Colon (tissue), 2 donors: ENCODE data around the gene PRPF40A.
"Not testable (repeated sequence)": the region's sequence is repeated elsewhere in the genome, so short reads cannot be mapped to it uniquely, and the experiment has no call there.

Experiments
- FAIRE-seq: peaks from 2 replicates; lab custom pipeline; 2012; peaks lifted over from hg19 to GRCh38; lab: Jason Lieb, UNC
- donor health status: control.
- donor health status: control.

The PRPF40A gene

DNA sequence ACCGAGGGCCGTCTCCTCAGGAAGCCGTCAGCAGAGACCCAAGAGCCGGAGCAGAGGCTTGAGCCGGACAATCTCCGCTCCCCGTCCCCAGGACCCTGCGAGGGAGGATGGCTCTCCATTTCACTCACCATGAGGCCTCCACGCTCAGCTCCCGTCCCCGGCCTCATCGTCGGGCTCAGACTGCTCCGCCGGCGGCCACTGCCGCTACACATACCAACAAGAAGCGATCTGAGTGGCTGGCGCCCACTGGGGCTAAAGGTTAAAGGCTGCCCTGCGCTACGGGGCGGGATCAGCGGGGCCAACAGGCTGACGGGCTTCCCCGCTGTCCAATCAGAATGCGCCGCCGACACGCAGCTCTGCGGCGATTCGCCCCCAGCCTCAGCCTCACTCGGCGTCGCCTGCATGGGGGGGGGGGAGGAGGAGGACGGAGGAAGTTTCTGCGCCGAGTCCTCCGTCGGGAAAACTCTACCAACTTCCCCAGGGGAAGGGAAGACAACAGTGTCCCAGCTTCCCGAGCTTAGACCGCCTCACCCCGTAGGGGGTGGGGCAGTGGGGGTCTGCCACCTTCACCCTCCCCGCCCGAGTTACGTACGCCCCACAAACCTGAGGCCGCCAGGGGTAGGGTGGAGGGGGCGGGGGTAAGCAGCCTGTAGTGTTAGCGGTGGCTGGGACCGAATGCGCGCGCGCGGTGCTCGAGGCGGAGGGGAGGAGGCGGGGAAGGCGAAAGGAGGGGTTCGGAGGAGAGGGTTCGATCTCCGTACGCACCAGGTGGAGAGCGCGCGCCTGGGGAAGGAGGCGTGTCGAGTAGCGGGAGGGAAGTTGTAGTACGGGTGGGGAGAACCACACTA is at the start of gene PRPF40A:
Gene PRPF40A, minus strand, starts transcription at position 234 of the 848 bp plus-strand sequence. Its CDS starts 22 bp downstream, at position 212.
- no peak for FAIRE-seq

DNA sequence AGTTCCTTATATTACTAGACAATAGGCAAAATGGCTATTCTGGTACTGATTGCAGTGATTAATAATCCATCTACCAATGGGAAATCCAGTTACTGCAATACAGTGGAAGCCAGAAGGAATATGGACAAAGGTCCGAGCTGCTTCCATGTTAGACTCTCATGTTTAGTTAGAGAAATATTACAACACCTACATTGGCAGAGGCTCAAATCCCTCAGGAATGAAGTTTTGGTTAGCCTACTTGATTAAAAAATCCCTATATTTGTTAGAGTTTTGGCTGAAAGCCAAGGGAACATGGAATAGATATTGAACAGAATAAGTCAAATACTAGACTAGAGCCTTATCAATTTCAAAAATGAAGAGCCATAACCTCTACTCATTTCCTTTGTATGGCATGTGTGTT is 49.7 kb upstream of the PRPF40A start:
- no peak for FAIRE-seq

DNA sequence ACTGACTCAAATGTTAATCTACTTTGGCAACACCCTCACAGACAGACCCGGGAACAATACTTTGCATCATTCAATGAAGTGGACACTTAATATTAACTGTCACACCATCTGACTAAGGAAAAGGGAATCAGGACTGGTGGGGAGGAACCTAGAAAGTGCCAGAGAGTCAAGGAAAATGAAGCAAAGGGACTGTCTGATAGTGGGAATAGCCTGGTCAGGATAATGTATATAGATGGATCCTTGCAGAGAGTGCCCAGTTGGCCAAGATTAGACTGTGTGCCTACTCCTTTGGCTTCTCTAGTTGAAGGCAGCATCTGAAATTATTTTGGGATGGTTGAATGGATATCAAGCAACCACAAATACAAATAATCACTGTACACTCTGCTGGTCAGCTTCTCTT is 46.4 kb upstream of the PRPF40A start:
- no peak for FAIRE-seq

DNA sequence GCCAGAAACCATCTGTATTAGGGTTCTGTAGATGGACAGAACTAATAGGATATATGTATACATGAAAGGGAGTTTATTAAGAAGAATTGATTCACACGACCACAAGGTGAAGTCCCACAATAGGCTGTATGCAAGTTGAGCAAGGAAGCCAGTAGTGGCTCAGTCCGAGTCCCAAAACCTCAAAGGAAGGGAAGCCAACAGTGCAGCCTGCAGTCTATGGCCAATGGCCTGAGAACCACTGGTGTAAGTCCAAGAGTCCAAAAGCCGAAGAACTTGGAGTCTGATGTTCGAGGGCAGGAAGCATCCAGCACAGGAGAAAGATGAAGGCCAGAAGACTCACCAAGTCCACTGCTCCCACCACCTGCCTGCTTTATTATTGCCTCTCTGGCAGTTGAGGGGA is 45.9 kb upstream of the PRPF40A start:
- FAIRE-seq = not testable (repeated sequence)

DNA sequence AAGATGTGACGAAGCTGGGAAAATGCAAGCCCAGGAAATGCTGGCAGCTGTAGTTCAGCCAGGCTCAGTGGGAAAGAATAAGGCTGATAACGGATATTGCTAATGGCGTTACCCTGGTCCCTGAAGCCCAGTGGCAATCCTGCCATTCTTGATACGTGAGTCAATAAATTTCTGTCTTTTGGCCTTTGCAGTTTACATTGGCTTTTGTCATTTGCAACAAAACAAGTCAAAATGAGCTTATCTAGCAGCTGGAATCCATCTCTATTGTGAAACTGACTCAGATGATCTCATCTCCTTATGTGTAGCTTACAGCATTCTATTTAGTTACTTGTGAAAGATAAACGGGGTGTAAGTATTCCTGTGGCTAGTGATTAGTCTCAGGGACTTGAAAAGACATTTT is 44.9 kb upstream of the PRPF40A start:
- FAIRE-seq = no peak

DNA sequence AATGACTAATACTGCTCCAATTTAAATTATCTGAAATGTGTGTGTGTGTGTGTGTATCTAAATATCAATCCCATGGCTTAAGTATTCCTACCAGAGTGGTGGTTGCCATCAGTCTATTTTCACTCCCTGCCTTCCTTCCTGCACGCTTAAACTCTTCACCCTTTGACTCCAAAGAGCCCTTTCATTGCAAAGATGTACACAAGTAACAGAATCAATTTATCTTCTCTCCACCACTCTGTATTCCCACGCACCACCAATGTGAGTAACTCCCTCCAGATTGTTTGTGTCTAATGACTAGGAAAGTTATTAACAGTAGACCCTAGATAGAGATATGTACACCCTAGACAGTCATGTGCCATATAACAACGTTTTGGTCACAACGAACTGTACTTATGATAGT is 44.0 kb upstream of the PRPF40A start:
- FAIRE-seq = no peak

DNA sequence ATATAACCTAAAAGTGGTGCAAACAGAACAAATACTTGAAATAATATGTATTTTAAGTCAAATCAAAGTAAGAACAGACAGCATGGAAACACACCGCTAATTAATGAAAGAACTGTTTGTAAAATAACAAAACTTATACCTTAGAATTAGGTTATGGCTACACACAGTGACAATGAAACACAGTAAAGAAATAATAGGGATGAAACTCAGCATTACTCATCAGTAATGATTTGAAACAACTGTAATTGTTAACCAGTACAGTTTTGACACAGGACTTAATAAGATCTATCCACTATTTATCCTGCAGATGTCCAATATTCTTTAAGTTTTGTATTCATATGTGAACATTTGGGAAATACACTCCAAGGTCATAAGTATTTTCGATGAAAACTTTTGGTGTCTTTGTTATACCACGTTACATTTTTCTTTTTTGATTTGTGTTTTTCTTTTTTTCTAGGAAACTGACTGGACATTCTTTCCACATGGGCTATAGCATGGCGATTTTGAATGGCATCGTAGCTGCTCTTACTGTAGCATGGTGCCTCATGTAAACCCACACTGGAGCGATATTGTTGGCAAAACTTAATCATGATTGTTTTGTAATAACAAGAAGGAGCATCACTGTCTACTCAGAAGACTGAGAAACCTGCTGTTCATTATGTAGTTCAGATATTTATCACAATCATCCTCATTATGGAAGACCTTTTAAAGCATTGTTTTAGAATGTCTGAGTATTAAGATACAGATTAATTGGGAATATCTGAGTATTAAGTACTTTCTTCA is 42.2 kb upstream of the PRPF40A start:
- FAIRE-seq = no peak

DNA sequence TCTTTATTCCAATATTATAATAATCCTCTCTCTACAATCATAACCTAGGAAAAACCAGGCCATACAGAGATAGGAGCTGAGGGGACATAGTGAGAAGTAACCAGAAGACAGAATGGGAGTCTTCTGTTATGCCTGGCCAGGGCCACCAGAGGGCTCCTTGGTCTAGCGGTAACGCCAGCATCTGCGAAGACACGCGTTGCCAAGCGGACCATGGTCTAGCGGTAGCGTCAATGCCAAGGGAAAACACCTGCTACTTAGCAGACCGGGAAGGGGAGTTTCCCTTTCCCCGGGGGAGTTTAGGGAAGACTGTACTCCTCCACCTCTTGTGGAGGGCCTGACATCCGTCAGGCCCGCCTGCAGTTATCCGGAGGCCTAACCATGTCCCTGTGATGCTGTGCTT is 37.8 kb upstream of the PRPF40A start:
- no peak for FAIRE-seq

DNA sequence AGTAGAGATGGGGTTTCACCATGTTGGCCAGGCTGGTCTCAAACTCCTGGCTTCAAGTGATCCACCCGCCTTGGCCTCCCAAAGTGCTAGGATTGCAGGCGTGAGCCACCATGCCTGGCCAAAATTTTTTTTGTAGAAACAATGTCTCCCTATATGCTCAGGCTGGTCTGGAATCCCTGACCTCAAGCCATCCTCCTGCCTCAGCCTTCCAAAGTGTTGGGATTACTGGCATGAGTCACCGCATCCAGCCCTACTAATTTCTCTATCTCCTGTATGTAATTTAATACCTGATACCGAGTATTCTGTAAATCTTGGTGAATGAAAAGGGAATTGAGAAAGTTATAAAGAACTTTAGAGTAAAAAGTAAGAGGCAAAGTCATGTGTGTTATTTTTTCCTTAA is 30.5 kb upstream of the PRPF40A start:
- FAIRE-seq = not testable (repeated sequence)

DNA sequence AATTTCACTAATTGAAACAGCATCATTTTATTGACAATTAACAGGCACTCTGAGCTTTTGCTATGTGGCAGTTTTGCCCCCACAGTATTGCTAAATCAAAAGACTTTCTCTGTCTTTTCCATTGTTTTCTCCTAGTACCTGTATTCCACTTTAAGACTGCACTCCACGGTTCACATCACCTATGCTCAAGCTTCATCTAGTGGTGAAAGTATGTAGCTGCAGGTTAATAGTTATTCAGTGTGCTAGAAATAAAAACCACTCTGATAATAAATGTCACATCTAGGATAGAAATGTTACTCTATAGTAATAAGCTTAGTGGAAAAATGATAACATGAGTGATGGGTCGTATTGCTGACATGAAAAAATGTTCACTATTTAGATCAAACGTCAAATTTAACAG is 25.7 kb upstream of the PRPF40A start:
- FAIRE-seq = no peak

DNA sequence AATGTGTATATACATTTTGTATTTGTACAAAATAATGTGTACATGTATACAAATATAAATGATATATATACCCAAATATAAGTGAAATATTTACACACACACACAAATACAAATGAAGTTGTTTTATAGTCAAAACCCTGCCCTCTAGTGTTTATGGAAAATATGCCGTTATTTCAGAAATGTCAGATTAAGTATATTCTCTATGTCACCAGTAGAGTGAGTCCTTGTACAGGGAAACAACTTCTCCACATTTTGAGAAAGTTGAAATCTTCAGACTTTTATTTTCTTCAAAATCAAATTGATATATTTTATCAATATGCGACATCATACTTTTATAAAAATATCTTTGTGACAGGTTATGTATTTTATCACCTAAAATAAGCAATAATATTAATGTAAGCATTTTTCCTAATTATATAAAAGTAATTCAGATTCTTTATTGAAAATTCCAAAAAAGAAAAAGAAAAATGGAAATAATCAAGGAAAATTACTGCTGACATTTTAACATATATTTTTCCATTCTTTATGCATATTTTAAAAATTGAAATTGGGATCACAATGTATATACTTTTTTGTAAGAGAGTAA is 23.6 kb upstream of the PRPF40A start:
- peak; percentile 93 for FAIRE-seq

DNA sequence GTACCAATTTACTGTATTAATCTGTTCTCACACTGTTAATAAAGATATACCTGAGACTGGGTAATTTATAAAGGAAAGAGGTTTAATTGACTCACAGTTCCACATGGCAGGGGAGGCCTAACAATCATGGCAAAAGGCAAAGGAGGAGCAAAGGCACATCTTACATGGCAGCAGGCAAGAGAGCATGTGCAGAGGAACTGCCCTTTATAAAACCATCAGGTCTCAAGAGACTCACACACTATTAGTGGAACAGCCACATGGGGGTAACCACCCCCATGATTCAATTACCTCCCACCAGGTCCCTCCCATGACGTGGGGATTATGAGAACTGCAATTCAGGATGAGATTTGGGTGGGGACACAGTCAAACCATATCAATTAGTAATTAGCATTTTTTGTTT is 22.4 kb upstream of the PRPF40A start:
- FAIRE-seq = not testable (repeated sequence)

DNA sequence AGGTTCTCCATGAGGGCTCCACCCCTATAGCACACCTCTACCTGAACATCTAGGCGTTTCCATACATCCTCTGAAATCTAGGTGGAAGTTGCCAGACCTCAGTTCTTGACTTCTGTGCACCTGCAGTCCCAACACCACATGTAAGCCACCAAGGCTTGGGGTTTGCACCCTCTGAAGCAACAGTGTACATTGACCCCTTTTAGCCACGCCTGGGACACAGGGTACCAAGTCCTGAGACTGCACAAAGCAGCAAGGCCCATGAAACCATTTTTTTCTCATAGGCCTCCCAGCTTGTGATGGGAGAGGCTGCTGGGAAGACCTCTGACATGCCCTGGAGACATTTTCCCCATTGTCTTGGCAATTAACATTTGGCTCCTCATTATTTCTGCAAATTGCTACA is 21.2 kb upstream of the PRPF40A start:
- FAIRE-seq = no peak

DNA sequence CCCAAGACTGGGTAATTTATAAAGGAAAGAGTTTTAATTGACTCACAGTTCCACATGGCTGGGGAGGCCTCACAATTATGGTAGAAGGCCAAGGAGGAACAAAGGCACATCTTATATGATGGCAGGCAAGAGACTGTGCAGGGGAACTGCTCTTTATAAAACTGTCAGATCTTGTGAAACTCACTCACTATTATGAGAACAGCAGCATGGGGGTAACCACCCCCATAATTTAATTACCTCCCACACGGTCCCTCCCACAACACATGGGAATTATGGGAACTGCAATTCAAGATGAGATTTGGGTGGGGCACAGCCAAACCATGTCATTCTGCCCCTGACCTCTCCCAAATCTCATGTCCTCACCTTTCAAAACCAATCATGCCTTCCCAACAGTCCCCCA is 20.2 kb upstream of the PRPF40A start:
- not testable (repeated sequence) for FAIRE-seq

DNA sequence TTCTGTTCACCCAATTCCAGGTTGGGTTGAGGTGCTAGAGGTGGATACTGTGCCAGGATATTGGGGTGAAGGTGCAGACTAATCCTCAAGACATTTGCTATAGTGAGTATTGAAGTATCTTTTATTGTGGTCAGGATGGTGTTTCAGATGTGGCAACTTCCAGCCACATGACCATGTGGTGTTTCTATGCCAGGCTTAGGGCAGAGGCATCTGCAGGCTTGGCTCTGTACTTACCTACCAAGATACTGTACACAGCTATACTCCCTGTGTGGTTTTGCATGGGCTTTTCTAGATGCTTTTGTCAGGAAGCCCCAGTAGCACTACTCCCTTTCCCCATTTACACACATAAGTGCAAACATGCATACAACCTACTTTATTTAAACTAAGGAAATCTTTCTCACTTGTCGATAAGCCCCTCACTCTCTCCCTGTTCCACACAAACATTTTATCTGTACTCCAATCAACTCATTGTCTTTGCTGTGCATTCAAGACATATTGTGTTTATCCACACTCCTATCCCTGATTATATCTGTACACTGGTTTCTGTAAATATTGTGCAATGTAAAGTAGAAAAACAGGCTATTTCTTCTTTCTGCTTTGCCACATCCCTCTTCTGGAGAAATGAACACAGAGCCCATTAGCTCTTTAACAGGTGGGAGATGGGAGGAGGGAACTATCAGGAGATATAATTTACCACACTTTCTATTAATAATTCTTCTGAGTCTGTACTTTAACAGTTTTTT is 13.5 kb upstream of the PRPF40A start:
- no peak for FAIRE-seq

DNA sequence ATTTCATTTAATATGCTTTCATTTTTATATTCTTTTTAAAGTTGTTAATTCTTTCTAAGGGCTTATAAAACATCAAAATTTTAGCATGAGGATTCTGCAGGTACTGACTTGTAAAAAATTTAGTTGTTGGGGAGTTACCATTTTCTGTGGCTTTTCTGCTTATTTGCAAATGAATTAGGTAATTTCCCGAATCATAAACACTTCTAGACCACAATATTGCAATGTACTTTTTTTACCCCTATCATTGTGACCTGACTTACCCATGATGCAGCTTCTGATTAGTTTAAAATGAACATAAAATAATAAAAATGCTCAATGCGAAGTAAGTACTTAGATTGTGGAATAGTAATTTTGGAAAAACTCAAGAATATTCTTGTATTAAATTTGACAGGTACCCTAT is 12.6 kb upstream of the PRPF40A start:
- FAIRE-seq = no peak

DNA sequence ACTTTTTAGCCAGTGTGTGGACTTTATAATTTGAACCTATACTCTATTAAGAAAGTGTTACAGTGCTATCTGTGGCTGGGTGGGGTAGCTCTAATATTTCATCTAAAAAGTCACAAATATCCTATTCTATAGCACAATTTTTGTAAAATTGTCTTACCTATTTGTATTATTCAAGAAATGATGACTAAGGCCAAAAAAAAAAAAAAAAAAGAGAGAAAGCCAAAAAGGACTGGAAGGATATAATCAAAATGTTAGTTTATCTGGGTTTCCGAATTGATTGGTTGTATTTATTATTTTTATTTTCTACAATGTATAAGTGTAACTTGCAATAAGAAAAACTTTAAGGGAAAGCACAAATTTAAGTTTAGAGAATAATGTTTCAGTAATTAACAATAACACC is 6.7 kb upstream of the PRPF40A start:
- no peak for FAIRE-seq

DNA sequence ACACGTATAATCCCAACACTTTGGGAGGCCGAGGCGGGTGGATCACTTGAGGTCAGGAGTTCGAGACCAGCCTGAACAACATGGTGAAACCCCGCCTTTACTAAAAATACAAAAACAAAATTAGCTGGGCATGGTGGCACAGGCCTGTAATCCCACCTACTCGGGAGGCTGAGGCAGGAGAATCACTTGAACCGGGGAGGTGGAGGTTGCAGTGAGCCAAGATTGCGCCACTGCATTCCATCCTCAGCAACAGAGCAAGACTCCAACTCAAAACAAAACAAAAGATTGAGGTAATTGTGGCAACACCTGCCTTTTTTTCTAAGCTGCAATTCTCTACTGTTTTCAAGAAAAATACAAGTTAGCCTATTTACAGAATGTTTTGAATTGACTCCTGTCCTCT is 5.4 kb upstream of the PRPF40A start:
- FAIRE-seq = not testable (repeated sequence)

DNA sequence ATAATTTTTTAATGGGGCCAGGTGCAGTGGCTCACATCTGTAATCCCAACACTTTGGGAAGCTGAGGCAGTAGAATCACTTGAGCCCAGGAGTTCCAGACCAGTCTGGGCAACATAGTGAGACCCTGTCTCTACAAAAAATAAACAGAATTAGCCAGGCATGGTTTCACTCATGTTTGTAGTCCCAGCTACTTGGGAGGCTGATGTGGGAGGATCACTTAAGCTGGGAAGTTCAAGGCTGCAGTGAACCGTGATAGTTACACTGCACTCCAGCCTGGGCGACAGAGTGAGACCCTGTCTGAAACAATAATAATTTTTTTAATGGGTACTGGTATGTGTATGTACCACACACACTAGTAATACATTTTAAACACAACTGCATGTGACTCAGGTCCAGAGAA is 3.5 kb upstream of the PRPF40A start:
- no peak for FAIRE-seq

DNA sequence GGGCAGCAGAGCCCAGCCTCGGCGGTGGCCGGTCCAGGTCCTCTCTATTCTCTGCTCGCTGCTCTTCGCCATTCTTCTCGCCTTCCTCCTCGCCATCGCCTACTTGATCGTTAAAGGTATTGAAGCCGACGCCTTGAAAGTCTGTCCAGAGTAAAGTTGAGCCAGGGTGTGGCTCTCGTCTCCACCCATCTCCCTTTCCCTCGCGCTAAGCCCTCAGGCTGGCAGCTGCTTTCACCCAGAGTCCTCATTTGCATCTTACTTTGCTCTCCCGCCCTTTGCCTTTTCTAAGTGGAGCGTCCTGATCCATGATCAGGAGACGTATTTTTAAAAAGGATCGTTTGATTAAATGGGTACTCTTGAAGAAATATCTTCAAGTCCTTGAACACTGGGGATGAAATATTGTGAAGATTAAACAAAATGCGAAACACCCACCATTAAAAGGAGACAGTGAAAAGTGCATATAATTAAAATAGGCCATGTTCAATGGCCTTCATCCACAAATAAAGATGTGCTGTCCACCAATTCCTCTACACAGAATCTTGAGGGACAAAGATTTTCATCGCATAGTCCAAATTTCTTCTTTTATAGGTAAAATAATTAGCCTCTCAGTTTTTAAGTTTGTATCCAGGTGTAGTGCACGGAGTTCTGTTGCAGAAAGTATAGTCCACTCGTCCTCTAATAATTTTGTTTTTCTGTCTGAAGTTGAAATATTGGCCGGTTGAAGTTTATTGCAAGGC is 1.8 kb upstream of the PRPF40A start:
- no peak for FAIRE-seq

DNA sequence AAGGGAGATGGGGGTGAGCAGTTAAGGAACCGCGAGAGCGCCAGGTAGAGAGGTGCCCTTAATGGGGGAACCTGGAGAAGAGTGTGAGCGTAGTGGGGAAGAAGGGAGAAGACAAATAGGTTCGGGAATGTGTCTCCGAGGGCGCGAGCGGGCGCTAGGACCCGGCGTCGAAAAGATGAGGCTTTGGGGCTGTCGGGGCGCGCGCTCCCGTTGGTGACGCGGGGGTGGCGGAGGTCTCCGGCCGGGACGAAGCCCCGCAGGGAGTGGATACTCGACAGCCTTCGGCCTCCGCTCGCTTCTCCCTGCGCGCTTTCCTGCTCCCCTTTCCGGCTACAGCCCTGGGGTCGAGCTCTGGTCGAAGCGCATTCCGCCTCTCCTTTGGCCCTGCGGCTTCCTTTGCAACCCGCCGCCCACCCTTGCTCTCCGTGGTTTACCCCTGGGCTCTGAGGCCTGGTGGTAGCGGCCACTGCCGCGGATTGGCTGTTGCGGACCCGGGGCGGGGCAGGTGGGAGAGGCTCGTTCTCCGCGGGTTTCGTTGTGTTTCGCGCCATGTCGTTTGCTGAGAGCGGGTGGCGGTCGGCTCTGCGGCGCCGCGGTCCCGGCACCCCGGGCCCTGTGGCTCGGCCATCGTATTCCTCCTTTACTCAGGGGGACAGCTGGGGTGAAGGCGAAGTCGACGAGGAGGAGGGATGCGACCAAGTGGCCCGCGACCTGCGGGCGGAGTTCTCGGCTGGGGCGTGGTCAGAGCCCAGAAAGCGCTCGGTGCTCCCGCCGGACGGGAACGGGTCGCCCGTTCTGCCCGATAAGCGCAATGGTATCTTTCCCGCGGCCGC is 1.0 kb upstream of the PRPF40A start, which contains the start of gene ARL6IP6:
Gene ARL6IP6, plus strand, starts transcription at position 545 of the 833 bp plus-strand sequence. Its CDS starts 5 bp downstream, at position 550.
- FAIRE-seq = no peak
